OCI-LY7 (cell line): Measurements from ENCODE around the gene TMEM132A.

ENCODE experiments used
- CTCF ChIP-seq: fragments of 200-600 bp; sonication (generic); conservative IDR thresholded peaks from 2 replicates; pipeline ENCODE4 v1.5.1; 2014; ENCODE audit warnings: mild to moderate bottlenecking, antibody characterized with exemption, low read length, moderate library complexity, mixed read lengths
- EZH2phosphoT487 ChIP-seq: fragments of 200-600 bp; sonication (generic); IDR thresholded peaks from 2 replicates; pipeline ENCODE4 v1.6.1; 2018; ENCODE audit warnings: low read depth, borderline replicate concordance, mild to moderate bottlenecking, mixed run types, antibody characterized with exemption, low read length, moderate library complexity, mixed read lengths

GRCh38 chr11:60921259-60921658 lies 3.0 kb upstream of the TMEM132A start:
- no peak for TF ChIP-seq CTCF
- no peak for TF ChIP-seq EZH2phosphoT487
